ENCODE measurements around the gene MPL. TPM values are rescaled to one million over a fixed set of nuclear protein-coding genes. Genes with fewer than 3 reads are reported as not detected.

MPL gene
- total RNA-seq, 8 experiments from 2014 or later, result 0.05 to 0.08 TPM; not detected in 6

GRCh38 chr1:43319766-43320165, 17.9 kb upstream of the MPL start:
- in situ Hi-C loops (cut with MboI; ENCODE audit: low pct_unique_long_range_greater_than_20kb in 2 of 9, low sequenced_read_pairs in 9 of 9, unreplicated experiment in 9 of 9), result no loop called here
- Histone ChIP-seq H3K4me1 (replicated peaks in 1 of 2) (no peaks in the 10 kb centered on the region), H3K4me3 (no peak overlapping the region), H3K27ac (no peak overlapping the region)
- WGBS, 10 experiments, result 80 to 100% (median 100%) methylated on average over 1 to 3 of the region's 3 CpGs; no CpG with 5 or more reads in 4 of the 10 experiments
- no peak for ATAC-seq (replicated peaks in 6 of 8)

GRCh38 chr1:43321331-43321891, 16.2 kb upstream of the MPL start:
- in situ Hi-C loops (cut with MboI; ENCODE audit: low pct_unique_long_range_greater_than_20kb in 2 of 9, low sequenced_read_pairs in 9 of 9, unreplicated experiment in 9 of 9), result no loop called here
- no peaks in the 10 kb centered on the region for H3K4me1 ChIP-seq (replicated peaks in 1 of 2)
- WGBS, 10 experiments, result 49 to 100% (median 89%) methylated on average over 2 to 9 of the region's 16 CpGs; no CpG with 5 or more reads in 6 of the 10 experiments
- ATAC-seq (replicated peaks in 6 of 8), result no peak
- H3K27ac ChIP-seq, result no peak overlapping the region
- no peak overlapping the region for H3K4me3 ChIP-seq

DNA sequence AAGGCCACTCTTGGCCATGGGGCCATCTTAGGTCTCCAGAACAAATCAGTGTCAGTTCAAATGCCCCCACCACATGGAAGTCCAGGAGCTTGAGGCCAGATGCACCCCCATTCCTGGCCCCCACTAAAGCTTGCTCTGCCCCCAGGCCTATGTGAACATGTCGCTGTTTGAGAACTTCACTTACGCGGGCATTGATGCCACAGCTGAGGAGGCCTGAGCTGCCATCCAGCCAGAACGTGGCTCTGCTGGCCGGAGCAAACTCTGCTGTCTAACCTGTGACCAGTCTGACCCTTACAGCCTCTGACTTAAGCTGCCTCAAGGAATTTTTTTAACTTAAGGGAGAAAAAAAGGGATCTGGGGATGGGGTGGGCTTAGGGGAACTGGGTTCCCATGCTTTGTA, 15.1 kb upstream of the MPL start:
- H3K4me3 ChIP-seq, result no peak overlapping the region
- 33 to 100% (median 90%) methylated on average over 2 to 4 of the region's 5 CpGs; no CpG with 5 or more reads in 5 of the 10 experiments for WGBS, 10 experiments
- no peaks in the 10 kb centered on the region for H3K4me1 ChIP-seq (replicated peaks in 1 of 2)
- no peak for ATAC-seq (replicated peaks in 6 of 8)
- in situ Hi-C loops (cut with MboI; ENCODE audit: low pct_unique_long_range_greater_than_20kb in 2 of 9, low sequenced_read_pairs in 9 of 9, unreplicated experiment in 9 of 9), result no loop called here
- H3K27ac ChIP-seq, result no peak overlapping the region

- Histone ChIP-seq H3K4me1 (replicated peaks in 1 of 2) (no peaks in the 10 kb centered on the region), H3K27ac (no peak overlapping the region), H3K4me3 (no peak overlapping the region)
- in situ Hi-C loops (cut with MboI; ENCODE audit: low pct_unique_long_range_greater_than_20kb in 2 of 9, low sequenced_read_pairs in 9 of 9, unreplicated experiment in 9 of 9), result no loop called here
- 57 to 100% (median 86%) methylated on average over 1 of the region's 1 CpG; no CpG with 5 or more reads in 2 of the 10 experiments for WGBS, 10 experiments
- no peak for ATAC-seq (replicated peaks in 6 of 8)
These were observed 12.8 kb upstream of the MPL start for GRCh38 chr1:43324810-43325209.

- Histone ChIP-seq H3K4me3 (no peak overlapping the region), H3K4me1 (replicated peaks in 1 of 2) (no peaks in the 10 kb centered on the region), H3K27ac (no peak overlapping the region)
- no peak for ATAC-seq (replicated peaks in 6 of 8)
- in situ Hi-C loops (cut with MboI; ENCODE audit: low pct_unique_long_range_greater_than_20kb in 2 of 9, low sequenced_read_pairs in 9 of 9, unreplicated experiment in 9 of 9), result no loop called here
These were observed 12.2 kb upstream of the MPL start for GRCh38 chr1:43325381-43325780.

GRCh38 chr1:43327549-43328292, 9.9 kb upstream of the MPL start:
- peak in 1 of 8 experiments; percentile 14 for ATAC-seq (replicated peaks in 6 of 8)
- in situ Hi-C loops (cut with MboI; ENCODE audit: low pct_unique_long_range_greater_than_20kb in 2 of 9, low sequenced_read_pairs in 9 of 9, unreplicated experiment in 9 of 9), result no loop called here
- peaks cover 0 to 2% of the 10 kb centered on the region in 2 donors for H3K4me1 ChIP-seq (replicated peaks in 1 of 2)
- no peak overlapping the region for H3K27ac ChIP-seq
- no peak overlapping the region for H3K4me3 ChIP-seq
- WGBS, 10 experiments, result 27 to 100% (median 100%) methylated on average over 1 of the region's 1 CpG; no CpG with 5 or more reads in 2 of the 10 experiments

DNA sequence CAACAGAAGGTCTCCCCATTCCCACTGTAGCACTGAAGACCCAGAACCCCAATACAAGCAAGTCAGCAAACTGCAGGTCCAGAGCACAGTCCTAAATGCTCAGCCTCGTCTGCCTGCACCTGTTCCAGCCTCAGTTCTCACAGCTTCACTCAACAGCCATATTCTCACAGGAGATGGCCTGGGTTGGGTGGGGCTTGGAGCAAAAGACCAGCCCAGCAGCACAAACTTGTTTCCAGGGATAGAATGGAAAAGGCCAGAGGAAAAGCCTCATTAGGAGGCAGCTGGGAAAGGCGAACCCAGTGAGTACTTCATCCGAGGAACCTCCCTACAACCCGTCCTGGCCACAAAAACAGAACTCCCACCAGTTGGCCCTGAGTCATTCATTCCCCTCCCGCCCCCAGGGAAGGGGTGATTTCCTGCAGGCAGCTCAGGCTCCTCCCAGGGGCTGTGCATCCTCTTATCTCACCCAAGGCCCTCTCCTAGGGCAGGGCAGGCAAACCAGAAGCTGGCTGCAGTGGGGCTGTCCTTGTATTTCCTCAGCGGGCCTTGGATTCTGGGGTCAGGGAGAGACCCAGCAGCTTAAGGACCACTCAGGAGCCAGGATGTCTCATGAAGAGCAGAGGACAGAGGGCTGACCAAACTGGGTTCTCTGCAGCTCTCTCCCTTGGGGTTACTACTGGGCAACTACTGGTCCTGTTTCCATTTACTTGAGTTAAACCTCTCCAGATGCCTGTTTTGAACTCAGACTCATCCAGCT, 7.4 kb upstream of the MPL start:
- no peak overlapping the region for H3K27ac ChIP-seq
- WGBS, 10 experiments, result 0 to 100% (median 58%) methylated on average over 1 to 5 of the region's 6 CpGs; no CpG with 5 or more reads in 3 of the 10 experiments
- H3K4me1 ChIP-seq (replicated peaks in 1 of 2), result peaks cover 0 to 2% of the 10 kb centered on the region in 2 donors
- H3K4me3 ChIP-seq, result no peak overlapping the region
- in situ Hi-C loops (cut with MboI; ENCODE audit: low pct_unique_long_range_greater_than_20kb in 2 of 9, low sequenced_read_pairs in 9 of 9, unreplicated experiment in 9 of 9), result no loop called here
- peak in 6 of 8 experiments; percentile 15 to 99 (median 54) for ATAC-seq (replicated peaks in 6 of 8)

GRCh38 chr1:43331688-43332087, 5.9 kb upstream of the MPL start:
- no peak for ATAC-seq (replicated peaks in 6 of 8)
- H3K4me3 ChIP-seq, result no peak overlapping the region
- H3K4me1 ChIP-seq (replicated peaks in 1 of 2), result peaks cover 0 to 2% of the 10 kb centered on the region in 2 donors
- H3K27ac ChIP-seq, result no peak overlapping the region
- 93 to 100% (median 100%) methylated on average over 1 to 5 of the region's 5 CpGs; no CpG with 5 or more reads in 1 of the 10 experiments for WGBS, 10 experiments
- in situ Hi-C loops (cut with MboI; ENCODE audit: low pct_unique_long_range_greater_than_20kb in 2 of 9, low sequenced_read_pairs in 9 of 9, unreplicated experiment in 9 of 9), result no loop called here

- in situ Hi-C loops (cut with MboI; ENCODE audit: low pct_unique_long_range_greater_than_20kb in 2 of 9, low sequenced_read_pairs in 9 of 9, unreplicated experiment in 9 of 9), result no loop called here
- H3K4me1 ChIP-seq (replicated peaks in 1 of 2), result peaks cover 0 to 2% of the 10 kb centered on the region in 2 donors
- no peak overlapping the region for H3K4me3 ChIP-seq
- no peak for ATAC-seq (replicated peaks in 6 of 8)
- no peak overlapping the region for H3K27ac ChIP-seq
- 27 to 94% (median 74%) methylated on average over 2 to 7 of the region's 7 CpGs for WGBS, 10 experiments
These were observed 3.0 kb upstream of the MPL start for GRCh38 chr1:43334453-43335205.

DNA sequence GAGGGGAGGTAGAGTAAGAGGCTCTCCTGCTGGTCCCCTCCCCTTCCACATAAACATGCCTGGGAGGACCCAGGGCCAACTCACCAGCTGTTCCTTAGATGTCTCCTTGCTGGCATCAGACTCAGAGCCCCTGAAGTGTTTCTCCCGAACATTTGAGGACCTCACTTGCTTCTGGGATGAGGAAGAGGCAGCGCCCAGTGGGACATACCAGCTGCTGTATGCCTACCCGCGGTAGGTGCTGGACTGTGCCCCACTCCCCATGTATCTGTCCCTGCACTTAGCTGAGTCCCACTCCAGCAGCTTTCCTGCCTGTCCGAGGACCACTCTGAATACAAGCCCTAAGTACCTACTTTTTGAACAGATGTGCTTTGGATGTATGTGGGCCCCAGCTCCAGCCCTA, 383 bp downstream of the MPL start:
- 7 to 100% (median 80%) methylated on average over 1 to 4 of the region's 5 CpGs; no CpG with 5 or more reads in 3 of the 10 experiments for WGBS, 10 experiments
- Histone ChIP-seq H3K27ac (no peak overlapping the region), H3K4me3 (no peak overlapping the region), H3K4me1 (replicated peaks in 1 of 2) (no peaks in the 10 kb centered on the region)
- ATAC-seq (replicated peaks in 6 of 8), result no peak
- in situ Hi-C loops (cut with MboI; ENCODE audit: low pct_unique_long_range_greater_than_20kb in 2 of 9, low sequenced_read_pairs in 9 of 9, unreplicated experiment in 9 of 9), result no loop called here

GRCh38 chr1:43339584-43340232, 2.1 kb downstream of the MPL start:
- H3K4me1 ChIP-seq (replicated peaks in 1 of 2), result no peaks in the 10 kb centered on the region
- no peak overlapping the region for H3K4me3 ChIP-seq
- in situ Hi-C loops (cut with MboI; ENCODE audit: low pct_unique_long_range_greater_than_20kb in 2 of 9, low sequenced_read_pairs in 9 of 9, unreplicated experiment in 9 of 9), result no loop called here
- no peak overlapping the region for H3K27ac ChIP-seq
- no peak for ATAC-seq (replicated peaks in 6 of 8)
- WGBS, 10 experiments, result 17 to 83% (median 65%) methylated on average over 1 to 6 of the region's 6 CpGs; no CpG with 5 or more reads in 3 of the 10 experiments

GRCh38 chr1:43340559-43340958, 2.9 kb downstream of the MPL start:
- no peaks in the 10 kb centered on the region for H3K4me1 ChIP-seq (replicated peaks in 1 of 2)
- in situ Hi-C loops (cut with MboI; ENCODE audit: low pct_unique_long_range_greater_than_20kb in 2 of 9, low sequenced_read_pairs in 9 of 9, unreplicated experiment in 9 of 9), result no loop called here
- no peak for ATAC-seq (replicated peaks in 6 of 8)
- 33 to 83% (median 63%) methylated on average over 1 of the region's 1 CpG; no CpG with 5 or more reads in 4 of the 10 experiments for WGBS, 10 experiments
- no peak overlapping the region for H3K4me3 ChIP-seq
- no peak overlapping the region for H3K27ac ChIP-seq

Data from motor neuron (in vitro differentiated cells).